ENCODE data around the gene EDN2.

Gene EDN2

DNA sequence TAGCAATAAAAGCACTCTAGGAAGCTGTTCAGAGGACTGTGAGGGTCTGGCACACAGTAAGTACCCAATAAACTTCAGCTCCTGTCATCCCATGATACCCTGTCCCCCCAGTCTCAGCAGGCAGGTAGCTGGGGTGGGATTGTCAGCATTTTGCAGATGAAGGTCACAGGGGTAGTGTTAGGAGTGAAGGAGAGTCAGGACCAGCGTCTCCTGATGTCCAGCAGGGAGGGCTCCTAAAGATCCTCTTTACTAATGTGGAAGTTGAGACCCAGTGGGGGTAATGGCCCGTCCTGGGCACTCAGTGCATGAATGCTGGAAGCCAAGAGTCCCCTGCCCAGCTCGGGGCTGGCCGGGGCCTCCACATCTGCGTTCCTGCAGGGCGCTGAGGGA, 31.3 kb upstream of the EDN2 start:
- Histone ChIP-seq H3K27me3 (ENCODE audit: insufficient read depth, poor library complexity, severe bottlenecking) (no peaks in the 10 kb centered on the region), H3K4me3 (replicated peaks; ENCODE audit: insufficient read depth, low read length) (no peak overlapping the region), H3K27ac (replicated peaks) (no peak overlapping the region)
- no peak for DNase-seq (ENCODE audit: low read depth in 1 of 2, low spot score in 1 of 2)
- TF ChIP-seq, protein P1, sequence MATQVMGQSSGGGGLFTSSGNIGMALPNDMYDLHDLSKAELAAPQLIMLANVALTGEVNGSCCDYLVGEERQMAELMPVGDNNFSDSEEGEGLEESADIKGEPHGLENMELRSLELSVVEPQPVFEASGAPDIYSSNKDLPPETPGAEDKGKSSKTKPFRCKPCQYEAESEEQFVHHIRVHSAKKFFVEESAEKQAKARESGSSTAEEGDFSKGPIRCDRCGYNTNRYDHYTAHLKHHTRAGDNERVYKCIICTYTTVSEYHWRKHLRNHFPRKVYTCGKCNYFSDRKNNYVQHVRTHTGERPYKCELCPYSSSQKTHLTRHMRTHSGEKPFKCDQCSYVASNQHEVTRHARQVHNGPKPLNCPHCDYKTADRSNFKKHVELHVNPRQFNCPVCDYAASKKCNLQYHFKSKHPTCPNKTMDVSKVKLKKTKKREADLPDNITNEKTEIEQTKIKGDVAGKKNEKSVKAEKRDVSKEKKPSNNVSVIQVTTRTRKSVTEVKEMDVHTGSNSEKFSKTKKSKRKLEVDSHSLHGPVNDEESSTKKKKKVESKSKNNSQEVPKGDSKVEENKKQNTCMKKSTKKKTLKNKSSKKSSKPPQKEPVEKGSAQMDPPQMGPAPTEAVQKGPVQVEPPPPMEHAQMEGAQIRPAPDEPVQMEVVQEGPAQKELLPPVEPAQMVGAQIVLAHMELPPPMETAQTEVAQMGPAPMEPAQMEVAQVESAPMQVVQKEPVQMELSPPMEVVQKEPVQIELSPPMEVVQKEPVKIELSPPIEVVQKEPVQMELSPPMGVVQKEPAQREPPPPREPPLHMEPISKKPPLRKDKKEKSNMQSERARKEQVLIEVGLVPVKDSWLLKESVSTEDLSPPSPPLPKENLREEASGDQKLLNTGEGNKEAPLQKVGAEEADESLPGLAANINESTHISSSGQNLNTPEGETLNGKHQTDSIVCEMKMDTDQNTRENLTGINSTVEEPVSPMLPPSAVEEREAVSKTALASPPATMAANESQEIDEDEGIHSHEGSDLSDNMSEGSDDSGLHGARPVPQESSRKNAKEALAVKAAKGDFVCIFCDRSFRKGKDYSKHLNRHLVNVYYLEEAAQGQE (IDR thresholded peaks at IDR 0.05; ENCODE audit: insufficient replicate concordance, low read depth): no peak
- TF ChIP-seq GABPA (IDR thresholded peaks at IDR 0.05; ENCODE audit: low read depth) (no peak), SPI1 (IDR thresholded peaks at IDR 0.05; ENCODE audit: borderline replicate concordance, low read depth) (no peak), POLR2AphosphoS5 (IDR thresholded peaks at IDR 0.05; ENCODE audit: low read depth) (no peak)
- TF ChIP-seq, protein P2, sequence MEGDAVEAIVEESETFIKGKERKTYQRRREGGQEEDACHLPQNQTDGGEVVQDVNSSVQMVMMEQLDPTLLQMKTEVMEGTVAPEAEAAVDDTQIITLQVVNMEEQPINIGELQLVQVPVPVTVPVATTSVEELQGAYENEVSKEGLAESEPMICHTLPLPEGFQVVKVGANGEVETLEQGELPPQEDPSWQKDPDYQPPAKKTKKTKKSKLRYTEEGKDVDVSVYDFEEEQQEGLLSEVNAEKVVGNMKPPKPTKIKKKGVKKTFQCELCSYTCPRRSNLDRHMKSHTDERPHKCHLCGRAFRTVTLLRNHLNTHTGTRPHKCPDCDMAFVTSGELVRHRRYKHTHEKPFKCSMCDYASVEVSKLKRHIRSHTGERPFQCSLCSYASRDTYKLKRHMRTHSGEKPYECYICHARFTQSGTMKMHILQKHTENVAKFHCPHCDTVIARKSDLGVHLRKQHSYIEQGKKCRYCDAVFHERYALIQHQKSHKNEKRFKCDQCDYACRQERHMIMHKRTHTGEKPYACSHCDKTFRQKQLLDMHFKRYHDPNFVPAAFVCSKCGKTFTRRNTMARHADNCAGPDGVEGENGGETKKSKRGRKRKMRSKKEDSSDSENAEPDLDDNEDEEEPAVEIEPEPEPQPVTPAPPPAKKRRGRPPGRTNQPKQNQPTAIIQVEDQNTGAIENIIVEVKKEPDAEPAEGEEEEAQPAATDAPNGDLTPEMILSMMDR (IDR thresholded peaks at IDR 0.05; ENCODE audit: insufficient read depth, low read length): no peak

DNA sequence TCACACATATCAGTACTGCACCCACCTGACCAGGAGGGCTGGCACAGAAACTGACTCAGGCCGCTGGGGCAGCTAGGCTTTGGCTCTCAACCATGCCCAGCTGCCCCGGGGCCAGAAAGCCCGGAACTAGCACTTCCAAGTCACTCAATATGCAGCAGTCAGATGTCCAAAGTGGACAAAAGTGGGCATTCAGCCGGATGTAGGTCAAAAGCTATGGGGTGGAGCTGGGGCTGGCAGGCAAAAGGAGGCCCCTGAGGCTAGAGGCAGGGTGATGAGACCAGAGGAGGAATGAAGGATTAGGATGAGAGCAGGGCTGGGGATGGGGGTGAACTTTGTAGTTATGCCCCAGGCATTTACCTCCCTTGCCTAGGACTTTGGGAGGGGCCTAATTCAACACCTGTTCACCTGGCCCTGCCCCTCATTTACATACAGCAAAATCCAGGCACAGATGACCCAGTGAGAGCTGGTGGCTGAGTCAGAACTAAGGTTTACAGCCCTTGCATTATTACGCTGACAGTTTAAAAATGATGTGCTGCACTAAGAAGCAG, 30.7 kb upstream of the EDN2 start:
- Histone ChIP-seq H3K27ac (replicated peaks) (no peak overlapping the region), H3K4me3 (replicated peaks; ENCODE audit: insufficient read depth, low read length) (no peak overlapping the region), H3K27me3 (ENCODE audit: insufficient read depth, poor library complexity, severe bottlenecking) (no peaks in the 10 kb centered on the region)
- DNase-seq (ENCODE audit: low read depth in 1 of 2, low spot score in 1 of 2): no peak
- no peak for TF ChIP-seq GABPA (IDR thresholded peaks at IDR 0.05; ENCODE audit: low read depth)
- TF ChIP-seq, protein P2 (IDR thresholded peaks at IDR 0.05; ENCODE audit: insufficient read depth, low read length): no peak
- TF ChIP-seq, protein P1 (IDR thresholded peaks at IDR 0.05; ENCODE audit: insufficient replicate concordance, low read depth): no peak
- TF ChIP-seq POLR2AphosphoS5 (IDR thresholded peaks at IDR 0.05; ENCODE audit: low read depth): no peak
- TF ChIP-seq SPI1 (IDR thresholded peaks at IDR 0.05; ENCODE audit: borderline replicate concordance, low read depth): no peak

DNA sequence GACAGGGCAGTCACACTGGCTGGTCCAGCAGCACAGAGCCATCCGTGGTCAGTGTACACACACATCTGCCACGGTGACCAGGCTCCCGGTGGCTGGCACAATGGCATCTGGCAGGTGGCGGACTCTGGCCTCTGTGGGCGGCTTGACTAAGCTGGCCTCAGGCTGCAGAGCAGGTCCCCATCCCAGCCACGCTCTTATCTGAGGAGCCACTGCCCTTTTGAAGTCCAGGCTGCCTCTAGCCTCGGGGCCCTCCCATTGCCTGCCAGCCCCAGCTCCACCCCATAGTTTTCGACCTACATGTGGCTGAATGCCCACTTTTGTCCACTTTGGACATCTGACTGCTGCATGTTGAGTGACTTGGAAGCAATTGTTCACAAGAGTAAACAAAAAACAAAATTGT, 29.9 kb upstream of the EDN2 start:
- Histone ChIP-seq H3K4me3 (replicated peaks; ENCODE audit: insufficient read depth, low read length) (no peak overlapping the region), H3K27me3 (ENCODE audit: insufficient read depth, poor library complexity, severe bottlenecking) (no peaks in the 10 kb centered on the region), H3K27ac (replicated peaks) (no peak overlapping the region)
- DNase-seq (ENCODE audit: low read depth in 1 of 2, low spot score in 1 of 2): no peak
- no peak for TF ChIP-seq GABPA (IDR thresholded peaks at IDR 0.05; ENCODE audit: low read depth)
- TF ChIP-seq, protein P2 (IDR thresholded peaks at IDR 0.05; ENCODE audit: insufficient read depth, low read length): no peak
- no peak for TF ChIP-seq POLR2AphosphoS5 (IDR thresholded peaks at IDR 0.05; ENCODE audit: low read depth)
- TF ChIP-seq, protein P1 (IDR thresholded peaks at IDR 0.05; ENCODE audit: insufficient replicate concordance, low read depth): no peak
- no peak for TF ChIP-seq SPI1 (IDR thresholded peaks at IDR 0.05; ENCODE audit: borderline replicate concordance, low read depth)

Measured in HL-60 (cell line).